HG03439 (cell line): ENCODE results near the gene TRIM2.
A peak's percentile ranks its signal among the peaks of the same experiment; 100 is the strongest.

Experiments
- ATAC-seq: cut with Tn5 transposase; IDR thresholded peaks from one replicate; pipeline ENCODE4 v1.9.1; 2021; ENCODE audit warnings: mild to moderate bottlenecking, moderate library complexity; ENCODE audit not compliant: unreplicated experiment

TRIM2 gene

GRCh38 chr4:153246446-153247115 lies 42.3 kb downstream of the TRIM2 start:
- ATAC-seq = no peak

DNA sequence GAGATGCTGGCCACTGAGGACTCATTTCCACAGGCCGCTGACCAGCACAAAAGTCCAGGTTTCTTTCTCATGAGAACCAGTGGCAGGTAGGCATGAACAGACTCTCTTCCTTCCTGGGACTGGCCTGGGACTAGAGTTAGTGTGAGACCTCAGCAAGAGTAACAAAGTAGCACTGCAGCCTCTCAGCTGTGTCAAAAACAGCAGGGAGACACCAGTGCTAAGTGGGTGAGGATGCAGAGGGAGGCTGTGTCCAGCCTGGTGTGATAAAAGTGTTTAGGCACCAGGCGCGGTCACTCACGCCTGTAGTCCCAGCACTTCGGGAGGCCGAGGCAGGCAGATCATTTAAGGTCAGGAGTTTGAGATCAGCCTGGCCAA lies 42.9 kb downstream of the TRIM2 start:
- ATAC-seq = no peak

DNA sequence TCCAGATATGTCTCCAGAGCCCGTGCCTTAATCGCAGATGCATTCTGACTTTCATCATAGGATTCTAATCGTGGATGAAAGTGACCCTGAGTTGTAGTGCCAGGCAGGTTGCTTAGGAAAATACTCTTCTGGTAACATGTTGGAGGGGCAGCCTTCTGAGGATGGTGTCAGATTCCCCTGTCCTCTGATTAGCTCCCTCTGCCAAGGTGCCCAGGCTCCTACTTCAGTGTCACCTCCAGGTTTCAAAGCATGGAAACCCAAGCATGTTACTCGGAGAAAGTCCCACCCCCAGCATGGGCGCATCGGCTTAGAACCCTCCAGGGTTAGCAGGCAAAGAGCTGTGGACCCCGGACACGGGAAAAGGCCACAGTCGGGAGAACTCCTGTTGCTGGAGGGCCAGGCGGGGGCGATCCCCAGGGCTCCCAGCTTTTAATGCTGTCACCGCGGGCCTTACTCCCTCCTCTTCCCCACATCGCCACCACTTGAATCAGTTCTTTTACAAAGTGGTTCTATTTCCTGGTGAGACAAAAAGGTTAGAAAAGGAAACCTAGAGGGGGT lies 44.5 kb downstream of the TRIM2 start:
- no peak for ATAC-seq

DNA sequence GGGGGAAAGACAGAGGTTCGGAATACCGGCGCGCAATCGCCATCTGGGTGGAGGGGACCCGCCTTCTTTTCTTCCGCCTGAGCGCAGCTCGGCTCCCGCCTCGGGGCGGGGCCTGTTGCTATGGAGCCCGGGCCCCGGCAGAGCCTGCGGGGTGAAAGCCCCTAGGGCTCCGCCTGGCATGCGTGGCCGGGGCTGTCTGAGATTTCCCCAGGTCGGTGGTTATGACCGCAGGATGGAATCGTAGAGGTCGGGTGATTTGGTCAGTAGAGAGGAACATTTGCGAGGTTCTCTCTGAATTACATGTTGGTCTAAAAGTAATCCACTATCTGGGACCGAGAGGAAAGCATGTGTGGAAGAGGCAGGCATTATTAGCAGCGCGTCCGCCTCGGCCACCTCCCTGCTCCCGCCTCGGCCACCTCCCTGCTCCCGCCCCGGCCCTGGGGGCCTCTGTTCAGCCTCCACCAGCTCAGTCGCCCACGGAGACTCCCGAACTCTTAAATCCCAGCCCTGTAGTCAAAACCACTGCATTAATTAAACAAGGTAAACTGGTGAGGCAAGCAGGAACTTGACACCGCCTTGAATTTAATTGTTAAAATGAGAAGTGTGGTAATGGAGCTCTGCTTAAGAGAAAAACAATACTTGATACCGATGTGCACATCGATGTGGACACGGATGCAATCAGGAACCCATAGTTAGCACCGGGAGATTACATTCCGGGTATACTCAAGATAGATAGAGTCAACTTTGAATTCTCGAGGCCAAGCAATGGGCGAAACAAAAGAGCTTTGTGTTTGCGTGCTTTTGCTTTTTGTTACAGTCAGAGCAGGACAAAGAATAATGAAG lies 45.2 kb downstream of the TRIM2 start:
- ATAC-seq = peak; percentile 99

- ATAC-seq = no peak
These were observed 47.9 kb downstream of the TRIM2 start for GRCh38 chr4:153252122-153252521.

DNA sequence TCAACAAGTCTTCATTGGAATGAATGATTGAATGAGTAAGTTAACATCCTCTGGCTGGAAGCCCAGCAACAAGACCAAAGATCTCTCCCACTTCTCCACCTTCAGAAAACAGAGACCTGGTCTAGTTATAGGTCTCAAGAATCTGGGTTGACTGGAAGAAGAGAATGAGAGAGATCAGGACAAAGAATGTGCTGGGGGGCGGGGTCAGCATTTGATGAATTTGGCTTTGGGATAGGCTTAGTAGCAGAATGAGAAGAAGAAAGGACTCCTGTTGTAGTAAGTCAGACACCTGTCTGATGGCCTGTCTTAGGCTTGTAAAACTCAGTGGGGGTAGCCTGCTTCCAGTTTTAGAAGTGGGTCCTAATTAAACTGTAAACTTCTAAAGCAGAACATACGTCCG lies 51.0 kb downstream of the TRIM2 start:
- no peak for ATAC-seq

DNA sequence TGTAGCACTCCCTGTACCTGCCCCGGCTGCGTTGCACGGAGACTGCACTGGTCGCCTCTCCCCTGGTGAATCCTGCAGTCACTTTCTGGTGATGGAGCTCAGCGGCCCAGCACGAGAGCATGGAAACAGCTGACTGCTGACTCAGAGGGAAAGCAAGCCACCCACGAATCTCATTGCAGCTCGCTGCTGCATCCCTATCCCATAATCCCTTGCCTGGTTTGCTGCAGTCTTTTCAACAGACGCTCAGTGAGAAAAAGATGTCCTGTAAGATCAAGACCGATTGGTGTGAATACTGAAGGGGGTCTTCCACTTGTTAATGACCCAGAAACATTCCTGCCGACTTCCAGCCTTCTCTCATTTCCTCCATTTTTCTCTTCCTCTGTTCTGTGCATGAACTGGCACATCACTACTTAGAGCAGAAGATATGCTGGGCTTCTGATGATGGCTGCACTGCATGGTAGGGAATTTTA lies 52.9 kb downstream of the TRIM2 start:
- no peak for ATAC-seq

GRCh38 chr4:153257991-153258390 lies 53.7 kb downstream of the TRIM2 start:
- no peak for ATAC-seq

DNA sequence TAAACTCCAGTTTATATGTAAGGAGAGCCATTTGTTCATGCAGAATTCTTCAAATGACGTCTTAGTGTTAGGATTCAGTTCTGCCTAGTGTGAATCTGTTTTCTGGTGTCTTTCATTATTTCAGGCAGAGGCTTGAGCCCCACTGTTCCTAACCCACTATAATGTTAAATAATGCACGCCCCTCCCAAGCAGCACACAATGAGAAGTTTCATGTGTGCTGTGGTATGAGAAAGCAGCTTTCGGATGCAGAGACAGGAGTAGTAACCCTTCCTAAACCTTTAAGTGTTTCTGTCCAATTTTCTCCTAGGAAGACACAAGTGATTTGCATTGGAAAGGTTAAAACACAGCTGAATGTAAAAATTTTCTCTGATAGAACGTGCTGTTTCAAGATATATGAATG lies 54.5 kb downstream of the TRIM2 start:
- no peak for ATAC-seq

DNA sequence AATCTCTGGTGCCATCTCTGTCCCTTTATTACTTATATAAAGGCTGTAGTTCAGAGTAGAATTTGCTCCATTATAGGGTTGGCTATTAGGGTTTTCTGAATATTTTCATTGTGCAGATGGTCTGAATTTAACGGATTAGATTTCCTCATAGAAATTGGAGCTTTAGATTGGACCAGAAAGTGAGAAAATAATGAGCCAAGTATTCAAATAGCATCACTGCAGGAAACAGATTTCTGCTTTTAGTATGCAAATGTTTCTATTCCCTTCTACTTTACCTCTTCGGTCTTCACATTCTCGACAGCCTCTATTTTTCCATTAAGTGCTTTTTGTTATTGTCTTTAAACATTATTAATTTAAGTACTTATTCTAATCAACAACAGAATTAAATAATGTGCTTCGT lies 55.4 kb downstream of the TRIM2 start:
- ATAC-seq = no peak

- ATAC-seq = no peak
These were observed 55.9 kb downstream of the TRIM2 start for GRCh38 chr4:153260132-153260531.

- no peak for ATAC-seq
These were observed 56.5 kb downstream of the TRIM2 start for GRCh38 chr4:153260553-153261300.

- no peak for ATAC-seq
These were observed 57.2 kb downstream of the TRIM2 start for GRCh38 chr4:153261461-153261860.

DNA sequence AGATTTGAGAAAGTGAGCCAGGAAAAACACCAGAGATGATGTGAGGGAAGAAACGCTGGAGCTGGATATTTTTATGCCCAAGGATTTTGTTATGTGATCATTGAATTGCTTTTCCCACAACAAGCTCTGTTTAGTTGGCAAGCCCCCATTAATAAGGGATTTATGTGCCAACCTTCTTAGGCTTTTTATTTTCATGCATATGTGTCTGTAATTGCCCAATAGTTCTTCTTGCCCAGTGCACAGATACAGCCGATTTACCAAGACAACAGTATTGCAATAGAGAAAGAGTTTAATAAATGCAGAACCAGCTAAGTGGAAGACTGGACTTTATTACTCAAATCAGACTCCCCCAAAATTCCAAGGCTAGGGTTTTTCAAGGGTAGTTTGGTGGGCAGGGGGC lies 57.7 kb downstream of the TRIM2 start:
- no peak for ATAC-seq

- no peak for ATAC-seq
These were observed 61.2 kb downstream of the TRIM2 start for GRCh38 chr4:153265306-153266047.

- ATAC-seq = no peak
These were observed 62.7 kb downstream of the TRIM2 start for GRCh38 chr4:153266988-153267387.

DNA sequence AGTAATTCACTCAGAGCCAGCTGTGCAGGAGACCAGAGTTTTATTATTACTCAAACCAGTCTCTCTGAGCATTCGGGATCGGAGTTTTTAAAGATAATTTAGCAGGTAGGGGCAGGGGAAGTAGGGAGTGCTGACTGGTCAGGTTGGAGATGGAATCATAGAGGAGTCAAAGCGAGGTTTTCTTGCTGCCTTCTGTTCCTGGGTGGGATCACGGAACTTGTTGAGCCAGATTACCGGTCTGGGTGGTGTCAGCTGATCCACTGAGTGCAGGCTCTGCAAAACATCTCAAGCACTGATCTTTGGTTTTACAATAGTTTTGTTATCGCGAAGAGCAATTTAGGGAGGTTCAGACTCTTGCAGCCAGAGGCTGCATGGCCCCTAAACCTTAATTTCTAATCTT lies 63.6 kb downstream of the TRIM2 start:
- ATAC-seq = no peak

- no peak for ATAC-seq
These were observed 64.1 kb downstream of the TRIM2 start for GRCh38 chr4:153268295-153268694.

DNA sequence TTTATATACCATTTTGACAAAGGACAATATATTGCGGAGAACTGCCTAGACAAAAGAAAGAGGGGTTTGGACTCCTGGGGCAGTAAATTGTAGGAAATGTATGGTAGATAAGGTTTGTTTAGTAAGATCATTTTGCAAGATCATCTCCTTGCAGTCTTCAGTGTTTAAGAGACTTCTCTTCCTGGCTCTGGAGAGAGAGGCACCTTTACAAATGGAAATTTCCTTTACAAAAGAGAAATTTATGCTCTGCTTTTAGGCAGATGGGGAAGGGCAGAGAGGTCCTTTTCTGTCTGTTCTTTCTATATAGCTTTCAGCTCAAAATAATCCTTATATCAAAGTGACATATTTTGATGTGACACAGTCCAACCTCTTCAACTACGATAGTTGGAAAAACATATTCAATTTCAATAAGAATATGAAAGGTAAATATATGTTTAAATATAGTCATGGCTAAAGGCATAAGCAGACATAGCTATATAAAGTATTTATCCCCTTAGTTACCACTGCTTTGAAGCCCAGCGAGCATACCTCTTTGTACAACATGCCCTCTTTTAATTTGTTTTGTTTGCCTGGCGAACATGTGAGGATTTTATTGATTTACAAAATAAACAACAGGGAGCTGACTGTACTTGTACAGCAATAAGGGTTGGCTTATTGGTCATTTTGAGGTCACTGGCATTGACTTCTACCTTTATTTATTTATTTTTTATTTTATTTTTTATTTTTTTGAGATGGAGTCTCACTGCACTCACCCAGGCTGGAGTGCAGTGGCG lies 65.2 kb downstream of the TRIM2 start:
- no peak for ATAC-seq

- ATAC-seq = no peak
These were observed 66.1 kb downstream of the TRIM2 start for GRCh38 chr4:153270361-153270760.
